T-helper 22 cell (primary cell): ENCODE data around the gene NKAPL.

Source experiments
- DNase-seq: peaks from one replicate; pipeline ENCODE4 v3.0.0-alpha.2; 2020; ENCODE audit warnings: low read depth

The NKAPL gene

DNA sequence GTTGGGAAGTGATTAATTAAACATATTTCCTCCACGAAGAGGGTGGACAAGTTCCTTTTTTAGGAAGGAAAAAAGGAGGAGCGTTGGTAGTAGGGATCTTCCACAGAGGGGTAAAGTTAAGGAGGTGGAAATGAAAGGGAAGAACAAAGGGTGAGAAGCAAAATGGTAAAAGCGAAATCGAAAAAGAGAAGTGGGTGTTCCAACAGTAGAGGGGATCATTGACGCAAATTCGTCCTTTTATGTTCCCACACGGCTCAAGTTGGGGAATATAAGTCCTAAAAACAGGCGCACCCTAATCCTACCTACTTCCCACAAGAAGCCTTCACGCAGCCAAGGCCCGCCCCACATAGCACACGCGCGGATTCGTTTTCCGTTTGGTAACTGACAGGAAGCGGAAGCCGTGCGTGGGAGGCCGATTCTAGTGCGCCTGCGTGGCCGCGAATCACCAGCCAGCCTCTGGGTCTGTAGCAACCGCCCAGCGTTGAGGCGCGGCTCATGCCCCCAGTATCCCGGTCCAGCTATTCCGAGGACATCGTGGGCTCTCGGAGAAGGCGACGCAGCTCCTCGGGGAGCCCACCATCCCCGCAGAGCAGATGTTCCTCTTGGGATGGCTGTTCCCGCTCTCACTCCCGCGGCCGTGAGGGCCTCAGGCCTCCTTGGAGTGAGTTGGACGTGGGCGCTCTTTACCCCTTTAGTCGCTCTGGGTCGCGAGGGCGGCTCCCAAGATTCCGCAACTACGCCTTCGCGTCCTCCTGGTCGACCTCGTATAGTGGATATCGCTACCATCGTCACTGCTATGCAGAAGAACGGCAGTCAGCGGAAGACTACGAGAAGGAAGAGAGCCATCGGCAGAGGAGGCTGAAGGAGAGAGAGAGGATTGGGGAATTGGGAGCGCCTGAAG lies at the start of gene NKAPL:
NKAPL (plus strand) TSS at position 421 of the 901 bp plus-strand sequence; CDS start at position 496, 75 bp downstream.
- no peak for DNase-seq

DNA sequence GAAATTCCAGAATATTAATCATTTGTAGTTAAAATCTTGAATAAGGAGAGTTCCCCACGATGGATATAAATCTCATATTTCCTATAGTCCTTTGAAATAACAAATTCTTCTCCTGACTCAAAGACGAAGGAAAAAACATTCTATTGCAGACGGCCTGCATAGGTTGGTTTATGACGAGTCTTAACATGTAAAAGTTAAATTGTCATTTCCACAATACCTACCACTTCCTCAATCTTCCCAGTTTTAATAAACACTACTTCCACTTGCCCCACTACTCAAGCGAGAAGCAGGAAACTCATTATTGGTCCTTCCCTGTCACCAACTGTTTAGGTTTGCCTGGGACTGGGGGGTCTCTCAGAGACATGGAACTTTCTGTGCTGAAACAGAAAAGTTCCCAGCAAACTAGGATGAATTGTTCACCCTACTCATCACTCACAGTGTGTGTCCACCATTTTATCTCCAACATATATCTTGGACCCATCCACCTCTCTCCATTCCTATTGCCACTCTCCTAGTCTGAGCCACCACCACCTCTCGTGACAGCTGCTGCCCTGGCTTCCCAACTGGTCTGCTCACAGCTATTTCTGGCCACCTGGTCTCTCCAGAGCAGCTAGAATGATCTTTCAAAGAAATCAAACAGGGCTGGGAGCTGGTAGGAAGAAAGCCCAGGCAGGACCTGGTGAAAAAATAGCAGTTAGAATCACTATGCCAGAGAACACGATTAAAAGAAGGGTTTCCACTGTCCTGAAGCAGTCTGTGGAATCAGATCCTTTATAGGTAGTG lies 49.2 kb upstream of the NKAPL start:
- no peak for DNase-seq

DNA sequence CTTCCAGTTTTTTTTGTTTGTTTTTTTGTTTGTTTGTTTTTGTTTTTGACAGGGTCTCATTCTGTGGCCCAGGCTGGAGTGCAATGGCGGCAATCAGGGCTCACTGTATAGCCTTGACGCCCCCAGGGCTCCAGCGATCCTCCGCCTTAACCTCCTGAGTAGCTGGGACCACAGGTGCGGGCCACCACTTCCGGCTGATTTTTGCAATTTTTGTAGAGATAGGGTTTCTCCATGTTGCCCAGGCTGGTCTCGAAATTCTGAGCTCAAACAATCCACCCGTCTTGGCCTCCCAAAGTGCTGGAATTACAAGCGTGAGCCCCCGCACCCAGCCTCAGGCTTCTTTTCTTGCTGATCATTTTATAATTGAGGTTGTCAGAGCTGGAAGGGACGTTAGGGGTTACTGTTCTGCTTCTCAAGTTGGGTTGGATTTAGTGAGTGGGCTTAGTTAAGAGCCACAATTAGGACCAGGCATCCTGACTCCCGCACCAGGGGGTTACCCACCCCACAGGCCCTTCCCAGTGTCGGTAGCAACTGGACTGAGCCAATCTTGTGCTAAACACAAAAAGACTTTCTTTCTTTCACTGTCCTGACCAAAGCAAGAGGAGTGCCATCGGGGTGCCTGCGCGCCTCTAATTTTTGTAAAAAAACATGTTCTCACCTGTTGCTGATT lies 47.1 kb upstream of the NKAPL start:
- DNase-seq = no peak

DNA sequence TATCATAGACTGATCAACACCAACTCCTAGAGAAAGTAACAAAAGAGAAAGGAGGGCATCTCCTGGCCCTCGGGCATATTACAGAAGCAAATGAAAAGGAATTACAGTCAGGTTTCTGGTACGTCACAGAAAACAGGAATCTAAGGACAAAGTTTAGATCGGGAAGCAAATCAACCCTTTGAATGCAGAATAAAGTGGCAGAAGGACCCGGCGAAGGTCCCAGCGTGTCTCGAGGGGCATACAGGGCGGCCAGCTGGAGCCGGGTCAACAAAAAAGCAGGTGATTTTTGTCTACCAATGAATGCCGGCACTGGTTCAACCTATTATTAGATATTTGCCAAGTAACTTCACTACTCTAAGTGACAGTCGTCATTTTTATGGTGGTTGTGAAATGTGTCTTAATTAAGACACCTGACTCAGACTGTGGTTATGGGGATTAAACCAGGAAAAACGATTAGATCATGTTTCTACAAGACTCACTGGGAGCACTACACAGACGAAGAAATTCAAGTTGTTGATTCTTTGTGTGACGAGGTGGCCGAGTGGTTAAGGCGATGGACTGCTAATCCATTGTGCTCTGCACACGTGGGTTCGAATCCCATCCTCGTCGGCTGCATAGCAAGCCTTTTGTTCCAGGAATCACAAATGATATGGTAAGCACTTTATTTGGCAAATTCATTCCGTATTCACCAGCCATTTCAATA lies 46.4 kb upstream of the NKAPL start:
- no peak for DNase-seq

DNA sequence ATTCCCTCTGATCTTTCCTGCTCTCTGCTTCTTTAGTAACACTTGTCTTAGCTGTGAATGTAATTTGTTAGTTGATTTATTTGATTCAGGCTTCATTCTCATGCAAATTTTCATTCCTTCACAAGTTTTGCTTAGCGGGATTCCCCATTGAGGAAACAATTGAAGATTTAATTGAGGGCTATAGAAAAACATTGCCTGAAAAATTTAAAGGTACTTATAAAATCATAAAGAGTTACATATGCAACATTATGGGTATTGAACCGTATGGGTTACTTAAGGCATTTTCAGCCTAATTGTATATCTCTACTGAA lies 45.9 kb upstream of the NKAPL start:
- DNase-seq = no peak

DNA sequence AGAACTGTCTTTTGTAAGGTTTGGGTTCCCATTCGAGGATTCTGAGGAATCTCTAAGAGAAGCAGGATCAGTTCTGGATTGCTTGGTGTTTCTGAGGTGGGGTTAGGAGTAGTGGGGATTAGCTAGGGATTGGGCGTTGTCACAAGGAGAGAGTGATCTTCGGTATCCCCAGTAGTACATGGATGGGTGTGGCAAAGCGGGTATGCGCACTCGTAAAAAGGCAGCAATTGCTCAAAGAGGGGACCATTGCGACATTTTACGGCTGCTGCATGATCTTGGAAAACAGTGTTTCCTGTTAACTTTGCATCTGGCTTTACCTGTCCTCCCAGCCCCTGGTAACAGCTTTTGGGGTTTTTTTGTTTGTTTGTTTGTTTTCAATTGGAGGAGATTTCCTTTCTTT lies 43.7 kb upstream of the NKAPL start:
- DNase-seq = no peak

DNA sequence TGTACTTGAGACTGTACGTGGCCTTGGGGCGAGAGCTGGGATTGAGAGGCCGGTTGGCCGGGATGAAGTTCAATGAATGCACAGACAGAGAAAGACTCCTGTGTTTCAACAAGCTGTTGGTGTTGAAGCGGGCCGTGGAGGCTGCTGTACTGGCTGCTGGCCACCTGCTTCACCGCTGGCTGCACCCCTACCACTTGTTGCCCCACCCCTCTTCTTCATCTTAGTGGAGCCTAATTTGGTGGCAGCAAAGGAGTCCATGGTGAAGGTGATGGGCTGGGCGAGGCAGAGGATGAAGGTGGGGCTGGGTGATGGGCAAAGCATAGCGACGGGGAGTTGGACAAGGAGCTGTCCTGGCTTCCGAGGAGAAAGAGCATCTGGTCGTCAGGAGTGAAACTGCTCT lies 41.2 kb upstream of the NKAPL start:
- no peak for DNase-seq

DNA sequence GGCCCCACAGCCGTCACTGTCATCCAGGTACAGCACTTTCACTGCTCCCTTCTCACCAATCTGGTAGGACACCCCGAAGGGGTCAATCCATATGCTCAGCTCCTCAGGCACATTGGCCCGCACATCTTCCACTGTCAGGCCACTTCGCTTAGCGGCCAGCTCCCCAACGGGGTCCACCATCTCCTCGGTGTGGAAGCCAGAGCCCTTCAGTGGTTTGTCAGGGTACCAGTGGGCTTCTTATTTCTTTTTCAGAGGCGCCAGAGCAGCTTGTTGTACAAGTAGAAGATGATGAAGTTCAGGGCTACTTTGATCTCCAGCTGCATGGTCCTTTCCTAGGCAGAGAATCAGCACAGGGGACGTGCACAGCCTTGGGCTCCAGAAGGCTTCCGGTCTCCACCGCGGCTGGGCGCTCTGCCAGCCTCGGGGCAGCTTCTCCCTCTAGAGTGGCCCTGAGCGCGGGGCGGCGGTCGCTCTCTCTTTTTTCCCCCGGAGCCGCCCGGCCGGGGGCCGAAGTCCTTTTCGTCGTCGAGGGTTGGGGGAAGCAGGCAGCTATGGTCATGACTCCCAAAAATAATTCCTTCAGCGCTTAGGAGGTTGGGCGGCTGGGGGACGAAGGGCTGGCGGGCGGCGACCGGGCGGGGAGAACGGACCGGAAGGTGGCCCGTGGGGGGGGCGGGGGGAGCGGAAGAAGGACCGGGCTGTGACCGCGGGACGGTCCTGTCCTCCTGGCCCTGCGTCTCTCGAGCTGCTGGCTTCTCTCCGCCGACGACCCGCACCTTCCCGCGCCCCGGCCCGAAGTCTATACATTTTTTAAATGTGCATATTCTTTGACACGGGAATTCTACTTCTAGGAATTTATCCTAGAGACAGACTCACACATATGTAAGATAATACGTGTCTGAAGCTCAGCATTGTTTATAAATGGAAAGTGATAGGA lies 40.5 kb upstream of the NKAPL start:
- no peak for DNase-seq

DNA sequence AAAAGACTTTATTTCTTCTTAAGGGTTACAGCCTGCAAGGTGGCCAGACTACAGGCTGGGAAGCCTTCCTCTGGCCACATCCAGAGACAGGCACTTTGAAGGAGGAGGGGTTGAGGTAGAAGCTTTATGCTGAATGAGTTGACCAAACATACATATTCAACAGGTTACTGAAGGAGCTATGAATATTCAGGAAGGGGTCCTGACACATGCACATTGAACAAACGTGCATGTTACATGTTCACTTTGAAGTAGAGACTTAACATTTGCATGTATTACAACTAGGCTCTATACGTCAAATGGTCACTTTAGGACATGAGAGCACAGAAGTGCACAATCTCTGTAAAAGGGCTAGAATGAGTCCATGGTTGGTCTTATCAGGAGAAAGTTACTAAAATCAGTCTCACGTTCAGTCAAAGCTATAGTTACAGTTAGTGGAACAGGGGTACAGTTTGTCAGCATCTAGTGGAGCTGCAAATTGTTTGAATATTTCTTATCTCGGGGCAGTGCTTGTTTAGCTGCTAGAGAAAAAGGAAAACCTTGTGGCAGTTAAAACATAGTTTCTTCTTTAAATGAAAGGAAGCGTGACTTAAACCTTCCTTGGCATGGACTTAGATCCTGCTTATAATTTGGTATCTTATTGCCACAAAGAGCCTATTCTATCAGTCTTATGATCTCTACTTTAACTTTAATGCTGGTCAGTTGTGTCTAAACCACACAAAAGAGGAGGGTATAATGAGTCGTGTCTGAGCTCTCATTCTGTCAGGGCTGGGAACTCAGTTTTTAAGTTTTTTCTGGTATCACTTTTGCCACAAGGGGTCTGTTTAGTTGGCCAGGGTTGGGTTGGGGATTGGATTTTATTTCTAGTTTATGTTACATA lies 38.6 kb upstream of the NKAPL start:
- no peak for DNase-seq

DNA sequence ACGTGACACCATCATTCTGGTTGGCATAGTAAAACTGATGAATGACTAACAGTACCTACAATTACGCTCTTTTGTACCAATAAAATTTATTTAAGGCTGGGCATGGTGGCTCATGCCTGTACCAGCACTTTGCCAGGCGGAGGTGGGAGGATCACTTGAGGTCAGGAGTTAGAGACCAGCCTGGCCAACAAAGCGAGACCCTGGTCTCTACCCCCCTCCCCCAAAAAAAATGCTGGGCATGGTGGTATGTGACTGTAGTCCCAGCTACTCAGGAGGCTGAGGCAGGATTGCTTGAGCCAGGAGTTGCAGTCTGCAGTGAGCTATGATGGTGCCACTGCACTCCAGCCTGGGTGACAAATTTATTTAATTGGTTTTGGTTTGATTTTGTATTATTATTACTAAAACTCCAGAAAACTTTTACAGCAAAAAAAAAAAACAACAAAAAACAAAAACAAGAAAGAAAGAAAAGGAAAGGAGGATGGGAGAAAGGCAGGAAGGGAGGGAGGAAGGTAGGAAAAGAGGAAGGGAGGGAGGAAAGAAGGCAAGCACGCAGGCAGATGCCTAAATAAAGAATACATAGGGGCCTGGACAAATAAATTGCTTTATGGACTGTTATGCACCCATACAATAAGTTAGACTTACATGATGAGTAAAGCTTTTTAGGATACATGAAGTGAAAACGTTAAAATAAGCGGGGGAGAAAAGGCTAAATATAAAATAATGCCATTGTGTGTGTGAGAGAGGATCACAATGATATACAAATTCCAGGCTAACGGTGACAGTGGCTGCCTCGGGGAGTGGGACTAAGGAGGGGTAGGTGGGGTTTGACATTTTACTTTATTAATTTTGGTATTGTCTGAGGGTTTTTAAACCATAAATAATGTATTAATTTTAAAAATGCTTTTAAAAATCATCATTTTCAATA lies 34.7 kb upstream of the NKAPL start:
- no peak for DNase-seq

DNA sequence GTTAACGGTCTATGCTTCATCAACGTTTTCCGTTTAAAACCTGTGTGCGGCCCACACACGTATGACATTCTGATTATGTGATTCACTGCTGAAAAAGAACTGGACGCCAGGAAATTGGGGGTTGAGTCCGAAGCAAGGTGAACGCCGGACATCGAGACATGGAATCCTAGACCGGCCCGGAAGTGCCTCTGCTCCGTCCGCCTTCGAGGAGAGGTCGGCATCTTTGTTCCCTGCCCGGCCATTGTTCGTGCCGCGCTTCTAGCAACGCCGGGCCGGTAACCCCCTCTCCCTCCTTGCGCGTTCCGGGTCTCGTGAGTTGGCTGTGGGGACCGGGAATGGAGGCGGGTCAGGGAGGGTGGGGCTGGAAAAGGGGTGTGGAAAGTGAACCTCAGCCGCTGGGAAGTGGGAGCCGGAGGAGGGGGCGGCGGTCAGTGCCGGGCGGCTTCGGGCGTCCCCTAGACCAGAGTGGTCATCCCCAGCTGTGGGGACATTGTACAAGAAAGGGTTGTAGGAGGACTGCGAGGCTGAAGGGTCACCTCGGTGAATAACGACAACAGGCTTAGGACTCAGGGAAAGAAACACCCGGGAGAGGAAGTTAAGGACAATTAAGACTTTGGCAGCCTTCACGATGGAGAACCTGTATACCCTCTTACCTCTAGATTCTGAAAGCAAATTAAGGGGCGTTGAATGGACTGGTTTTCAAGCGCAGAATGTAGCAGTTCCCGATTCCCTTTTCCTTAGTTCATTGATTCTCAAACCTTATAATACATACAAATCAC lies 33.9 kb upstream of the NKAPL start, which contains the start of gene ZSCAN9:
ZSCAN9 (plus strand) TSS at position 220 of the 779 bp plus-strand sequence. CDS start 1,810 bp downstream, outside the sequence.
- DNase-seq = no peak

DNA sequence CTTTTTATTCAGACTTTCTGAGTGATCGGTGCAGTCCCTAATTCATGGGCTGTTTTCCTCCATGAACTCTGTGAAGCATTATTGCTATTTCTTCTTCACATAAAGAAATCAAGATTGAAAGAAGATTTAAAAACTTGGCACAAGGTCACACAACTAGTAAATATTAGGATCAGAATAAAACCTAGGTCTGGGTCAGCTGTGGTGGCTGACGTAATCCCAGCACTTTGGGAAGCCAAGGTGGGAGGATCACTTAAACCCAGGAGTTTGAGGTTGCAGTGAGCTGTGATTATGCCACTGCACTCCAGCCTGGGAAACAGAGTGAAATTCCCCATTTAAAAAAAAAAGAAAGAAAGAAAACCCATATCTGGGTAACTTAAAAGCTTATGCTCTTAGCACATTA lies 32.6 kb upstream of the NKAPL start:
- no peak for DNase-seq

DNA sequence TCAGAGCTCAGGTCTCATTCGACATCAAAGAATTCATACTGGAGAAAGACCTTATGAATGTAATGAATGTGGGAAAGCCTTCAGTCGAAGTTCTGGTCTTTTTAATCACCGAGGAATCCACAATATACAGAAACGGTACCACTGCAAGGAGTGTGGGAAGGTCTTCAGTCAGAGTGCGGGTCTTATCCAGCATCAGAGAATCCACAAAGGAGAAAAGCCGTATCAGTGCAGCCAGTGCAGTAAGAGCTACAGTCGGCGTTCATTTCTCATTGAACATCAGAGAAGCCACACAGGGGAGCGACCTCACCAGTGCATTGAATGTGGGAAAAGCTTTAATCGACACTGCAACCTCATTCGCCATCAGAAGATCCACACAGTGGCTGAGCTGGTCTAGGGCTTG lies 26.3 kb upstream of the NKAPL start:
- no peak for DNase-seq

DNA sequence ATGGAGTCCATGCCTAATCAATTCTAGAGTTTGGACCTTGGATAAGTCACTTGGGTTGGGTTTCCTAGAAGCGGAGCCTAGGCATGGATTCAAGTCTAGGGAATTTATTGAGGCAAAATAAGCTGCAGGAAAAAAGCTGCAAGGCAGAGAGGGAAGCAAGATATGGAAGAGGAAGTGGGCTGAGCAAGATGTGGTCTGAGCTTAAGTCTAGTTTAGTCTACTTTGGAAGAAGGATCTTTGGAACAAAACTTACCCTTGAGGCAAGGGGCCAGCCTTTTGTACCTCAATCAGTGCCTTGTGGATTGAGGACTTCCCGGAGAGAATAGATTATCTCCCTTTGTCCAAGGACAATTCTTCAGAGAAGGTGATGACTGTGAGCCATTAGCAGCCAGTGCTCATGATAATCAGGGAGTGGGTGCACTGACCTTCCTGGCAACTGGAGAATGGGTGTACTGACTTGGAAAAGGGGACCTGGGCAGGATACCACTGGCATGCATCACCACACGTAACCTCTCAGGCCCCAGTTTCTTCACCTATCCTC lies 23.1 kb upstream of the NKAPL start:
- no peak for DNase-seq

DNA sequence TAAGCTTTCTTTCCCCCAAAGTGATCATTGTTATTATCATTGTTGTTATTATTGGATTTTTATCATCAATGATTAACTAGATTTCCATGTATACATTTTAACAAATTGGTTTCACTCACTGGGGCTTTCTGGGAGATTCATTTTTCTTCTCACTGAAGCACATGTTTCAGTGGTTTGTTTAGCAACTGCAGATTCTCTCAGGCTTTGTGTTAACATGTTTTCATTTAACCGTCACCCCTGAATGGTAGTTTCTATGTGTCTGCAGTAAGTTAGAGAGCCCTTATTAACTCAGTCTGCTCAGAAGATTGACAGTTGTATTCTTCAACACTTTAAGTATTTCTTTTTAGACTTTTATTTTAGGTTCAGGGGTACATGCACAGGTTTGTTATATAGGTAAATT lies 19.5 kb upstream of the NKAPL start:
- DNase-seq = no peak

DNA sequence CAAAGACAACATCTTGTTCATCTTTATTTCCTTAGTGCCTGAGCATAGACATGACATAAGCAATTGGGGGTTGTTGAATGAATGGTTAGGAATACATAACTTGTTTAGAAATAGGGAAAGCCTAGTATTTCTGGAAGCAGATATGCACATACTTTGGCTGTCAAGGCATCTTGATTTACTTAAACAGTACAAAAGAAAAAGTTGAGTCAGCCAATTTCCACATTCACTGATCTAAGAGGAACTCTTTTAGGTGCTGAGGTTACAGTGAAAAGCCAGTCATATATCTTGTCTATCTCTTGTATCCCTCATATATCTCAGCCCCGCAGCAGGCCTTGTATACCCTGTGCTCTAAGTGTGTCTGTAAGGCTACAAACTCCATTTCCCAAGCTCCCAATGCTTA lies 18.6 kb upstream of the NKAPL start:
- DNase-seq = no peak

DNA sequence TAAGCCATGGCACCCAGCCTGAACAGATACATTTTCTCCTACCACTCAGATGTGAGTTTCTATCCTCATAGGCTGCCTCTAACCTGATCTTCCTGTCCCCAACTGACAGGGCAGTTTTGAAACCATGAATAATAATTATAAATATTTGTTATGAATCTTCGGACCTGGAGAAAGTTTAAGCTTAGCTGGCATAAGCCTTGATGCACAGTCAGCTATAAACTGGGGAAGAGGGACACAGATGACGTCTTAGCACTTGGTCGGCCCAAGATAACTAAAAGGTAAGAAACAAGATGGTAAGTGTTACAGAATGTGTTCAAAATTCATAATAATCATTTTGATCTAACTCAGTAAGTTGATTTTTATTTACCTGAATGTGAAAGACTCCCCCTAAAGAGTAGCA lies 15.2 kb upstream of the NKAPL start:
- no peak for DNase-seq
